Caco-2 (cell line): ENCODE data around the gene DPM1. TPM values are rescaled to one million over a fixed set of nuclear protein-coding genes. Genes with fewer than 3 reads are reported as not detected.

Source experiments
- BruUV-seq: library from RNA; stranded (reverse); fragments of 400-500 nt; replicated peaks from 2 replicates; lab custom pipeline; 2021; lab: Mats Ljungman, UMichigan
- CTCF ChIA-PET: fragments of 300-600 bp; sonication (Branson Sonifier 250); formaldehyde crosslinking; loops from one replicate; lab custom pipeline; 2022; ENCODE audit warnings: antibody characterized with exemption; lab: Charles Lee
- POLR2A ChIA-PET: fragments of 300-600 bp; sonication (Branson Sonifier 250); formaldehyde crosslinking; loops from one replicate; lab custom pipeline; 2022; ENCODE audit warnings: antibody characterized with exemption; lab: Charles Lee
- DNase-seq, 2 experiments: peaks; one replicate each; pipeline versions ENCODE4 v3.0.0 to v3.0.0-alpha.2; 2020 to 2022
- H3K27me3 ChIP-seq: replicated peaks from 2 replicates; pipeline ENCODE4 v1.6.0; 2011; ENCODE audit warnings: low read length; ENCODE audit not compliant: control insufficient read depth, insufficient read depth
- H3K36me3 ChIP-seq: 2 replicates; pipeline ENCODE4 v1.5.1; 2011; ENCODE audit warnings: low read length; ENCODE audit not compliant: control insufficient read depth, insufficient read depth
- H3K4me1 ChIP-seq: fragments of 250-450 bp; sonication (Bioruptor Pico); 2 replicates; pipeline ENCODE4 v1.5.1; 2020; ENCODE audit warnings: mild to moderate bottlenecking
- H3K4me3 ChIP-seq: 2 replicates; pipeline ENCODE4 v1.5.1; 2011; ENCODE audit warnings: low read depth, mild to moderate bottlenecking, control low read depth, low read length
- H3K9me3 ChIP-seq: fragments of 250-450 bp; sonication (Bioruptor Pico); 2 replicates; pipeline ENCODE4 v1.5.1; 2020; ENCODE audit warnings: mild to moderate bottlenecking, moderate library complexity
- H3K27ac Mint-ChIP-seq: one replicate; pipeline ENCODE4 v1.8.0; 2022; ENCODE audit warnings: mixed read lengths; ENCODE audit not compliant: unreplicated experiment
- H3K27me3 Mint-ChIP-seq: one replicate; pipeline ENCODE4 v1.8.0; 2022; ENCODE audit warnings: mixed read lengths; ENCODE audit not compliant: insufficient read depth, unreplicated experiment
- H3K36me3 Mint-ChIP-seq: one replicate; pipeline ENCODE4 v1.8.0; 2022; ENCODE audit warnings: mild to moderate bottlenecking, mixed read lengths; ENCODE audit not compliant: insufficient read depth, unreplicated experiment
- H3K4me1 Mint-ChIP-seq: one replicate; pipeline ENCODE4 v1.8.0; 2022; ENCODE audit warnings: low read depth, mixed read lengths; ENCODE audit not compliant: unreplicated experiment
- H3K4me3 Mint-ChIP-seq: one replicate; pipeline ENCODE4 v1.8.0; 2022; ENCODE audit warnings: mild to moderate bottlenecking, moderate library complexity, mixed read lengths; ENCODE audit not compliant: unreplicated experiment
- H3K9me3 Mint-ChIP-seq: one replicate; pipeline ENCODE4 v1.8.0; 2022; ENCODE audit warnings: mixed read lengths; ENCODE audit not compliant: unreplicated experiment
- intact Hi-C: fragments of 100-400 bp; cut with micrococcal nuclease; formaldehyde crosslinking; loops from one replicate; pipeline ENCODE4 v1.10.0; 2022; ENCODE audit not compliant: unreplicated experiment
- total RNA-seq: library from RNA; stranded (reverse); gene quantifications from 2 replicates; pipeline ENCODE4 v1.2.3, GENCODE V29; 2022
- TF ChIP-seq, protein P1 (sequence below), 2 experiments: fragments of 200-600 bp in 1 of 2; IDR thresholded peaks; 1 replicate in 1 of 2; 2 replicates in 1 of 2; pipeline versions ENCODE4 v1.5.1 to v1.8.0; 2011 to 2022; ENCODE audit warnings: antibody characterized with exemption in 1 of 2, control low read depth in 1 of 2, inconsistent platforms in 1 of 2, low read depth in 1 of 2, low read length in 1 of 2, mild to moderate bottlenecking in 1 of 2, moderate library complexity in 1 of 2; ENCODE audit not compliant: insufficient read depth in 1 of 2, severe bottlenecking in 1 of 2, unreplicated experiment in 1 of 2

The DPM1 gene
- total RNA-seq, 1 experiment from 2014 or later, result 188 TPM

DNA sequence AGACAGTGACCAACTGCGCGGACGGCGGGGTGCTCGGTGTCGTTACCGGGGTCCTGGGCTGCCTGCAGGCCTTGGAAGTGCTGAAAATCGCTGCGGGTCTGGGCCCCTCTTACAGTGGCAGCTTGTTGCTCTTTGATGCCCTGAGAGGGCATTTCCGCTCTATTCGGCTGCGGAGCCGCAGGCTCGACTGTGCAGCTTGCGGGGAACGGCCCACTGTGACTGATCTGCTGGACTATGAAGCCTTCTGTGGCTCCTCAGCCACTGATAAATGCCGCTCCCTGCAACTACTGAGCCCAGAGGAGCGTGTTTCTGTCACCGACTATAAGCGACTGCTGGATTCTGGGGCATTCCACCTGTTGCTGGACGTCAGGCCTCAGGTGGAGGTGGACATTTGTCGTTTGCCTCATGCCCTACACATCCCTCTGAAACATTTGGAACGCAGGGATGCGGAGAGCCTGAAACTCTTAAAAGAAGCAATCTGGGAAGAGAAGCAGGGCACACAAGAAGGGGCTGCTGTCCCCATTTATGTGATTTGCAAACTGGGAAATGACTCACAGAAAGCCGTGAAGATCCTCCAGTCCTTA, 1.3 kb upstream of the DPM1 start:
- Mint-ChIP-seq H3K36me3 (peaks cover 48% of the 10 kb centered on the region), H3K9me3 (no peaks in the 10 kb centered on the region), H3K4me1 (peaks cover 22% of the 10 kb centered on the region), H3K27me3 (peaks cover under 1% of the 10 kb centered on the region), H3K4me3 (peak overlapping the region; percentile 92), H3K27ac (peak overlapping the region; percentile 97)
- intact Hi-C loops, result no loop called here
- Histone ChIP-seq H3K9me3 (no peaks in the 10 kb centered on the region), H3K4me3 (peak overlapping the region; percentile 91), H3K27me3 (no peaks in the 10 kb centered on the region), H3K36me3 (no peaks in the 10 kb centered on the region), H3K4me1 (peaks cover 16% of the 10 kb centered on the region)
- TF ChIP-seq, protein P1, sequence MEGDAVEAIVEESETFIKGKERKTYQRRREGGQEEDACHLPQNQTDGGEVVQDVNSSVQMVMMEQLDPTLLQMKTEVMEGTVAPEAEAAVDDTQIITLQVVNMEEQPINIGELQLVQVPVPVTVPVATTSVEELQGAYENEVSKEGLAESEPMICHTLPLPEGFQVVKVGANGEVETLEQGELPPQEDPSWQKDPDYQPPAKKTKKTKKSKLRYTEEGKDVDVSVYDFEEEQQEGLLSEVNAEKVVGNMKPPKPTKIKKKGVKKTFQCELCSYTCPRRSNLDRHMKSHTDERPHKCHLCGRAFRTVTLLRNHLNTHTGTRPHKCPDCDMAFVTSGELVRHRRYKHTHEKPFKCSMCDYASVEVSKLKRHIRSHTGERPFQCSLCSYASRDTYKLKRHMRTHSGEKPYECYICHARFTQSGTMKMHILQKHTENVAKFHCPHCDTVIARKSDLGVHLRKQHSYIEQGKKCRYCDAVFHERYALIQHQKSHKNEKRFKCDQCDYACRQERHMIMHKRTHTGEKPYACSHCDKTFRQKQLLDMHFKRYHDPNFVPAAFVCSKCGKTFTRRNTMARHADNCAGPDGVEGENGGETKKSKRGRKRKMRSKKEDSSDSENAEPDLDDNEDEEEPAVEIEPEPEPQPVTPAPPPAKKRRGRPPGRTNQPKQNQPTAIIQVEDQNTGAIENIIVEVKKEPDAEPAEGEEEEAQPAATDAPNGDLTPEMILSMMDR (IDR thresholded peaks at IDR 0.05; ENCODE audit: insufficient read depth in 1 of 2, low read depth in 1 of 2, low read length in 1 of 2, severe bottlenecking in 1 of 2, unreplicated experiment in 1 of 2), result no peak
- ChIA-PET CTCF (no interaction called here), POLR2A (interaction anchor here (3.2 kb wide), 1 partner anchor 29 kb away, joined by 105 read pairs; the partner anchor contains the start of gene ADNP)
- no peak for DNase-seq
- no TSS peak for BruUV-seq

DNA sequence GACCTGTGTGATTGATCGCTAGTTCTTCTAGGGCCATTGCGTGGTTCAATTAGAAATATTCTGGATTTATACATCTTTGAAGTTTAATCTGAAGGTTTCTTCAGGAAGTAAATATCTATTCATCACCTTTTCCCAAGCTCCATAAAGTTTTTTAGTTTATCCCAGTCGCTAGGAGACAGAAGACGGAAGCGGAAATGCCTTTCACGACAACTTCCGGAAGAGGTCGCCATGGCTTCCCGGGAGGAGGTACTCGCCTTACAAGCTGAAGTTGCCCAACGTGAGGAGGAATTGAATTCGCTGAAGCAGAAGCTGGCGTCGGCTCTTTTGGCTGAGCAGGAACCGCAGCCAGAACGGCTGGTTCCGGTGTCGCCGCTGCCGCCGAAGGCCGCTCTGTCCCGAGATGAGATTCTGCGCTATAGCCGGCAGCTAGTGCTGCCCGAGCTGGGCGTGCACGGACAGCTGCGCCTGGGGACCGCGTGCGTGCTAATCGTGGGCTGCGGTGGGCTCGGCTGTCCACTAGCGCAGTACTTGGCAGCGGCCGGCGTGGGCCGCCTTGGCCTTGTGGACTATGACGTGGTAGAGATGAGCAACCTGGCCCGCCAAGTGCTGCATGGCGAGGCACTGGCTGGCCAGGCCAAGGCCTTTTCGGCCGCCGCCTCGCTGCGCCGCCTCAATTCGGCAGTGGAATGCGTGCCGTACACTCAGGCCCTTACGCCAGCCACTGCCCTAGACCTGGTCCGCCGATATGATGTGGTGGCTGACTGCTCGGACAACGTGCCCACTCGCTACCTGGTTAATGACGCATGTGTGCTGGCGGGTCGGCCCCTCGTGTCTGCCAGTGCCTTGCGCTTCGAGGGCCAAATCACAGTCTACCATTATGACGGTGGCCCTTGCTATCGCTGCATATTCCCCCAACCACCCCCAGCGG, 547 bp upstream of the DPM1 start, which contains the start of gene MOCS3:
Gene MOCS3 (plus strand): TSS at position 204 of the 928 bp plus-strand sequence. CDS start 25 bp downstream, at position 229.
- CTCF ChIA-PET, result interaction anchor here (0.8 to 3.0 kb wide), 10 partner anchors 9 to 604 kb away, joined by 3 to 42 read pairs (median 4); partner anchors contain the start of genes ADNP and BCAS4
- Histone ChIP-seq H3K27me3 (no peaks in the 10 kb centered on the region), H3K4me1 (peaks cover 16% of the 10 kb centered on the region), H3K36me3 (no peaks in the 10 kb centered on the region), H3K9me3 (no peaks in the 10 kb centered on the region), H3K4me3 (peak within 1 kb of the TSS; percentile 91)
- POLR2A ChIA-PET, result interaction anchor here (0.6 to 3.2 kb wide), 18 partner anchors 9 to 356 kb away, joined by 3 to 105 read pairs (median 4); partner anchors contain the start of genes ADNP, BCAS4 and PARD6B
- H3K4me3 Mint-ChIP-seq, result peak within 1 kb of the TSS; percentile 92
- BruUV-seq, result TSS peak; percentile 68
- no peaks in the 10 kb centered on the region for H3K9me3 Mint-ChIP-seq
- H3K36me3 Mint-ChIP-seq, result peaks cover 56% of the 10 kb centered on the region
- TF ChIP-seq, protein P1 (IDR thresholded peaks at IDR 0.05; ENCODE audit: insufficient read depth in 1 of 2, low read depth in 1 of 2, low read length in 1 of 2, severe bottlenecking in 1 of 2, unreplicated experiment in 1 of 2), result peak in 1 of 2 experiments; percentile 37
- H3K4me1 Mint-ChIP-seq, result peaks cover 22% of the 10 kb centered on the region
- H3K27ac Mint-ChIP-seq, result peak within 1 kb of the TSS; percentile 97
- peak; percentile 94 to 96 for DNase-seq
- intact Hi-C loops, result loop anchor here (1.0 kb wide), 2 partner anchors 28 to 169 kb away; partner anchors contain the start of gene ADNP
- no peaks in the 10 kb centered on the region for H3K27me3 Mint-ChIP-seq

DNA sequence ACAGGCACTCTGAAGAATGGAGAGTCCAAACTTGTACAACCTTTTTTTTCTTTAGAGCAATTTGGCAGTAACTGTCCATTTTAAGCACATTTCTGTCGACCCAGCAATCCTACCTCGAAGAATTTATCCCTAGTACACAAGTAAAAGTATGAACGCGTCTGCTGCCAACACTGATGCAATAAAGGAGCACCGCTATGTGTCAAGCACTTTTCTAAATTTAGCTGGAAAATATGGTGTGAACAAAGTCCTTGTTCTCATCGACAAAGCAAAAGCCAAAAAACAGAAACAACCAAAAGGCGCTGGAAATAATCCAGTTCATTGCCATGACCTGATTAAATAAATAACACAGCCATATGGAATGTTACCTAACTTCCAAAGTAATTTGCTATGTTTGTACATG, 1.1 kb downstream of the DPM1 start:
- Mint-ChIP-seq H3K4me3 (peak overlapping the region; percentile 92), H3K9me3 (no peaks in the 10 kb centered on the region), H3K4me1 (peaks cover 22% of the 10 kb centered on the region), H3K27ac (peak overlapping the region; percentile 97), H3K27me3 (no peaks in the 10 kb centered on the region), H3K36me3 (peaks cover 70% of the 10 kb centered on the region)
- POLR2A ChIA-PET, result interaction anchor here (1.1 to 3.2 kb wide), 8 partner anchors 16 to 226 kb away, joined by 3 to 105 read pairs (median 9); partner anchors contain the start of genes ADNP, BCAS4 and PARD6B
- BruUV-seq, result no TSS peak
- intact Hi-C loops, result loop anchor here (1.0 kb wide), 1 partner anchor 162 kb away; the partner anchor contains the start of gene BCAS4
- TF ChIP-seq, protein P1 (IDR thresholded peaks at IDR 0.05; ENCODE audit: insufficient read depth in 1 of 2, low read depth in 1 of 2, low read length in 1 of 2, severe bottlenecking in 1 of 2, unreplicated experiment in 1 of 2), result no peak
- CTCF ChIA-PET, result interaction anchor here (1.0 to 3.0 kb wide), 6 partner anchors 11 to 208 kb away, joined by 3 to 42 read pairs (median 10); partner anchors contain the start of genes ADNP and BCAS4
- Histone ChIP-seq H3K4me1 (peaks cover 16% of the 10 kb centered on the region), H3K4me3 (peak overlapping the region; percentile 91), H3K9me3 (no peaks in the 10 kb centered on the region), H3K36me3 (peaks cover 1% of the 10 kb centered on the region; the same call in 1 of the 2 replicates), H3K27me3 (no peaks in the 10 kb centered on the region)
- DNase-seq, result no peak
